HG03060 (cell line): Measurements from ENCODE around the gene GNAI2.

Source experiments
- ATAC-seq: cut with Tn5 transposase; IDR thresholded peaks from one replicate; pipeline ENCODE4 v1.9.1; 2021; ENCODE audit warnings: low read depth, moderate number of reproducible peaks; ENCODE audit not compliant: unreplicated experiment

The GNAI2 gene

GRCh38 chr3:50293079-50293801 is 57.2 kb downstream of the GNAI2 start:
- ATAC-seq, result no peak

- no peak for ATAC-seq
These were observed 58.1 kb downstream of the GNAI2 start for GRCh38 chr3:50294089-50294488.

GRCh38 chr3:50294492-50295403 is 58.7 kb downstream of the GNAI2 start:
- no peak for ATAC-seq

GRCh38 chr3:50295553-50296431 is 59.8 kb downstream of the GNAI2 start:
- no peak for ATAC-seq

GRCh38 chr3:50296721-50297383 is 60.8 kb downstream of the GNAI2 start:
- no peak for ATAC-seq

- no peak for ATAC-seq
These were observed 61.4 kb downstream of the GNAI2 start for GRCh38 chr3:50297384-50297775.

- no peak for ATAC-seq
These were observed 62.1 kb downstream of the GNAI2 start for GRCh38 chr3:50297896-50298725.

- ATAC-seq, result peak; percentile 66
These were observed 63.0 kb downstream of the GNAI2 start, which contains the start of the genes HYAL3 and NAA80 for GRCh38 chr3:50298836-50299637. Gene HYAL3 (minus strand): TSS chr3:50299405. CDS start chr3:50295602, 3,803 bp downstream. Gene NAA80 (minus strand): TSS chr3:50299405. CDS start chr3:50297463, 1,942 bp downstream.

GRCh38 chr3:50299638-50299928 is 63.6 kb downstream of the GNAI2 start:
- no peak for ATAC-seq

GRCh38 chr3:50299929-50300680 is 64.1 kb downstream of the GNAI2 start:
- ATAC-seq, result no peak

GRCh38 chr3:50300681-50301254 is 64.8 kb downstream of the GNAI2 start:
- ATAC-seq, result no peak

- no peak for ATAC-seq
These were observed 66.3 kb downstream of the GNAI2 start for GRCh38 chr3:50302095-50303012.

GRCh38 chr3:50303013-50303815 is 67.2 kb downstream of the GNAI2 start, which contains the start of gene HYAL1:
Gene HYAL1 (minus strand): TSS chr3:50303574. CDS start chr3:50302956, 618 bp downstream.
- no peak for ATAC-seq

- ATAC-seq, result no peak
These were observed 68.6 kb downstream of the GNAI2 start for GRCh38 chr3:50304601-50305000.
